DMS 273 (cell line): ENCODE results near the gene RALGDS.
A peak's percentile ranks its signal among the peaks of the same experiment; 100 is the strongest.
"Not testable (repeated sequence)": the region's sequence is repeated elsewhere in the genome, so short reads cannot be mapped to it uniquely, and the experiment has no call there.

Experiments
- DNase-seq: peaks from one replicate; lab custom pipeline; 2025; ENCODE audit not compliant: unreplicated experiment; lab: John Stamatoyannopoulos, UW

Gene RALGDS

DNA sequence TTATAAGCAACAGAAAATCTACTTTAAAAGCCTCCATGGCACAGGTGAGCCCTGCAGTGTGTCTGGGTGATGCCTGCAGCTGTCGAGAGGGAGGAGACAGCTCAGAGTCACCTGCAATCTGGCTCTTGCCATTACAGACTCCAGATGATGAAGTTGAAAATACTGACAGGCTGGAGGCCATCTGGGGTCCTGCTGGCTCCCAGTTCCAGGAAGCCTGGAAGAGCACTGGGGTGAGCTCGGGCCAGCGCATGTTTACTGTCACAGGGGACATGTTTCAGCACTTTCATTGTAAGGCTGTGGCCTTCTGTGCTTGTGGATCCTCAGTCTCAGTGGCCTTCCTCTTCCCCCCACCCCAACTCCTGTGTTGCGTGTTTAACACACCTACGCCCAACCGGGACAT is 30.9 kb downstream of the RALGDS start:
- peak; percentile 91 for DNase-seq

DNA sequence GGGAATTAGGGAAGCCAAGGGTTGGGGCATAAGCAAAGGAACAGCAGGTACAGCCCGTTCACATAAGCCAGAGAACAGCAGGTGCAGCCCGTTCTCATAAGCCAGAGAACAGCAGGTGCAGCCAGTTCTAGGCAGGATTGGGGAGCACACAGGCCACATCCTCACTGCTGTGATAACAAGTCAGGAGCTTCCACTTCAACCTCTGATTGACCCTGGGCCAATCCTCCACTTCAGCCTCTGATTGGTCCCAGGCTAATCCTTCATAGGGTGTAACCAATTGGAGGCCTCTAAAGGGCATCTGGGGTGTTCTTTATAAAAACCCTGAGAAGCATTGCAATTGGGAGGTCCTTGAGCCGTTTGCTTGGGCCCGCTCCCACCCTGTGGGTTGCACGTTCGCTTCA is 31.8 kb downstream of the RALGDS start:
- peak; percentile 73 for DNase-seq

DNA sequence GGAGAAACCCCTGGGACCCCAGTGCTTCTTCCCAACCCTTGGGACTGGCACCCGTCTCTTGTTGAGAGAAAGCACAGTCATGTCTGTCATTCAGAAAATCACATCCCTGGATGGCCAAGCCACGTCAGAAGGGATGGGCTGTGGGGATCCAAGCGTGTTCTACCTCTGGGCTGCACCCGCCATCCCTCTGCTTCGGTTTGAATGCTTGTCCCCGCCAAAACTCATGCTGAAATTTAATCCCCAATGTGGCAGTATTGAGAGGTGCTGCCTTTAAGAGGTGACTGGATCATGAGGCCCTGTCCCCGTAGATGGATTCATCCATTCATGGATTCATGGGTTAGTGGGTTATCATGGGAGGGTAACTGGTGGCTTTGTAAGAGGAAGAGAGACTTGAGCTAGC is 32.3 kb downstream of the RALGDS start:
- no peak for DNase-seq

DNA sequence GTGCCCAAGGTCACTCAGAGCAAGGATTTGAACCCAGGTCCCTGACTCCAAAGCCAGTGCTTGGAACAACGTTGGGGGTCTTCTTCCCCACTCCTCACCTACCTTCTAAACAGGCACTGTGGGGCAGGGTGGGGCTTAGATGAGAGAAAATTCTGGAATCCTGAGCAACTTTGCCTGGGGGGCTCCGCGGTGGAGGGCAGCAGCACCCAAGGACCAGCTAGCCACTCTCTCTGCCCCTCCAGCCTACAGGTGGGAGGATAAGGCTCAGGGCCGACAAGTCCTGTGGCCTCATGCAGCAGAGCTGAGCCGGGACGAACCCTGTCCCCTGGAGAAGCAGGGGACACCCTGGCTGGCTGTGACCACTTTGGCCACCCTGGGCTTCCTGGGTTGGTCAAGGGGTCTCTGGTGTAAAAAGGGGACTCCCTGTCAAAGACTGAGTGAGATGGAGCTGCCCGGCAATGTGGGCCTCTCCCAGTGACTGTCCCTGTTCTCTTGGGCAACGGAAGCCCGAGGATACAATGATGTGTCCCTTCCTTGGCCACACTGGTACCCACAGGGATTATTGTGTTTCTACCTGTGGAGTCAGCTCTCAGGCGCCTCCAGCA is 32.8 kb downstream of the RALGDS start:
- no peak for DNase-seq

DNA sequence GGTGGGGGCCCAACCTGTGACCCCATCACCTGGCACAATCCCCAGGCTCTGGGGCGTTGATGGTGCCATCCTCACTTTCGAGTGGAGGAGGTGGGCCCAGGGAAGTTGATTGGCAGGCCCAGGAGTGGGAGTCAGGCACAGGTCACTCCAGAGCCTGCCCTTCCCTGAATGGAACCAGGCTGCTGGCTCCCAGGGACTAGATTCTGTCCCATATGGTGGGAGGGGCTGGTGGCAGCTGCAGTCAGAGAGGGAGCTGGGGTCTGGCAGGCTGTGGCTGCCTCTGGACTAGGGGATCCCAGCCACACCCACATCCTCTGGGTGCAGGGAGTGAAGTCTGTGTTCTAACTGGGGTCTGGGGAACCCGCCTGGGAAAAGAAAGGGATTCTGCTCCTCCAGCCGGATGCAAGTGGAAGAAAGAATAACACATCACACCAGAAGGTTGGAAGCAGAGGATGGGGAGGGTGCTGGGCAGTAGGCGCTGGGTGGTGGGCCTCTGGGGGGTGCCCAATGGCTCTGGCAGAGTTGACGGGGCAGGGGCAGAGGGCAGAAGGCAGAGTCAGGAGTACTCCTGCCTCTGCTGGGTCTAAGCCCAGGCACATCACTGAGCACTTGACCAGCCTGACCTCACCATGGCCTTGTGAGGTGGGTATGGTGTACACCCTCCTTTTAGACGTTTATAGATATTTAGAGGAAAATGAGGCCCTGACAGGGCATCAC is 33.5 kb downstream of the RALGDS start:
- peak; percentile 58 for DNase-seq

DNA sequence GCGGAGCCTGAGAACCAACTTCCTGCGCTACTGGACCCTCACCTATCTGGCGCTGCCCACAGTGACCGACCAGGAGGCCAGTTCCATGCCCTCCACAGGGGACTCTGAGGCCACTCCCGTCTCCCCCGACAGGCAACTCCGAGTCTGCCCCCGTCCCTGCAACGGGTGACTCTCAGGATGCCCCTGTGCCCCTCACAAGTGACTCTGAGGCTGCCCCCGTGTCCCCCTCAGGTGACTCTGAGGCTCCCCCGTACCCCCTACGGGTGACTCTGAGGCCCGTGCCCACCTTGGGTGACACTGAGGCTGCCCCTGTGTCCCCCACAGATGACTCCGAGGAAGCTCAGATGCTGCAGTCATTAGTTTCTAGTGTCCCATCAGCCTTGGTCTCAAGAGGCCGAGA is 34.1 kb downstream of the RALGDS start:
- DNase-seq, result no peak

DNA sequence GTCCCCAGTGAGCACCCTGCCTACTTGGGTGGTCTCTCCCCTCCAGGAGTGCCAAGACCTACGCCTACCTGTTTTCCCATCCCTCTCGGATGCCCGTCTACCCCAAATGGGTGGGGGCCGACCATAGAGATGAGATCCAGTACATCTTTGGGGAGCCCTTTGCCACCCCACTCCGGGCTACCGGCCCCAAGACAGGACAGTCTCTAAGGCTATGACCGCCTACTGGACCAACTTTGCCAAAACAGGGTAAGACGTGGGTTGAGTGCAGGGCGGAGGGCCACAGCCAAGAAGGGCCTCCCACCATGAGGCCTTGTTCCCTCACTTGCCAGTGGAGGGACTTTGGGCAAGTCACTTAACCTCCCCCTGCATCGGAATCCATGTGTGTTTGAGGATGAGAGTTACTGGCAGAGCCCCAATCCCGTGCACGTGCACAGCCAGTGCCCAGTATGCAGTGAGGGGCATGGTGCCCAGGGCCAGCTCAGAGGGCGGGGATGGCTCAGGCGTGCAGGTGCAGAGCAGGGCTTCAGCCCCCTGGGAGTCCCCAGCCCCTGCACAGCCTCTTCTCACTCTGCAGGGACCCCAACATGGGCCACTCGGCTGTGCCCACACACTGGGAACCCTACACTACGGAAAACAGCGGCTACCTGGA is 34.7 kb downstream of the RALGDS start:
- DNase-seq, result not testable (repeated sequence)

DNA sequence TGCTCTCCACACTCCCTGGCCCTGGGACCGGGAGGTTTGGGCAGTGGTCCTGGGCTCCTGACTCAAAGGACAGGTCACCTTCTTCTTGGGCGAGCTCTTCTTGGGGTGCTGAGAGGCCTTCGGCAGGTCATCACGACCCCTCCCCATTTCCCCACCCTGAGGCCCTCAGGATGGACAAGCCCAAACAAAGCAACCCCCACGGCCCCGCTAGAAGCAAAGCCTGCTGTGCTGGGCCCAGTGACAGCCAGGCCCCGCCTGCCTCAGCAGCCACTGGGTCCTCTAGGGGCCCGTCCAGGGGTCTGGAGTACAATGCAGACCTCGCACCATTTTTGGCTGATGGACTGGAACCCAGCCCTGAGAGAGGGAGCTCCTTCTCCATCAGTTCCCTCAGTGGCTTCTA is 37.4 kb downstream of the RALGDS start:
- not testable (repeated sequence) for DNase-seq

DNA sequence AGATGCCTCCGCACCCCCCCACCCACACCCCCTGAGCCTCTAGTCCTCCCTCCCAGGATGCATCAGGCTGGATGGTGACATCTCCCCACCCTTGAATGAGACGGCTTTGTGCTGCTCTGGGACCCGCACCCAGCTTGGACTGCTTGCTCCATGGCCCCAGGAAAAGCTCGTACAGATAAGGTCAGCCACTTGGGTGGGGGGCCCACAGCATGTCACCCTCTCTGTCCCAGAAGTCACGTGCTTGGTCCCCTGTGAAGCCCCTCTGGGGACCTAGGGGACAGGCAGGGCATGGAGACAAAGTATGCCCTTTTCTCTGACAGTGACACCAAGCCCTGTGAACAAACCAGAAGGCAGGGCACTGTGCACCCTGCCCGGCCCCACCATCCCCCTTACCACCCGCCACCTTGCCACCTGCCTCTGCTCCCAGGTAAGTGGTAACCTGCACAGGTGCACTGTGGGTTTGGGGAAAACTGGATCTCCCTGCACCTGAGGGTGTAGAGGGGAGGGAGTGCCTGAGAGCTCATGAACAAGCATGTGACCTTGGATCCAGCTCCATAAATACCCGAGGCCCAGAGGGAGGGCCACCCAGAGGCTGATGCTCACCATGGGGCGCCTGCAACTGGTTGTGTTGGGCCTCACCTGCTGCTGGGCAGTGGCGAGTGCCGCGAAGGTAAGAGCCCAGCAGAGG is 38.9 kb downstream of the RALGDS start:
- not testable (repeated sequence) for DNase-seq

DNA sequence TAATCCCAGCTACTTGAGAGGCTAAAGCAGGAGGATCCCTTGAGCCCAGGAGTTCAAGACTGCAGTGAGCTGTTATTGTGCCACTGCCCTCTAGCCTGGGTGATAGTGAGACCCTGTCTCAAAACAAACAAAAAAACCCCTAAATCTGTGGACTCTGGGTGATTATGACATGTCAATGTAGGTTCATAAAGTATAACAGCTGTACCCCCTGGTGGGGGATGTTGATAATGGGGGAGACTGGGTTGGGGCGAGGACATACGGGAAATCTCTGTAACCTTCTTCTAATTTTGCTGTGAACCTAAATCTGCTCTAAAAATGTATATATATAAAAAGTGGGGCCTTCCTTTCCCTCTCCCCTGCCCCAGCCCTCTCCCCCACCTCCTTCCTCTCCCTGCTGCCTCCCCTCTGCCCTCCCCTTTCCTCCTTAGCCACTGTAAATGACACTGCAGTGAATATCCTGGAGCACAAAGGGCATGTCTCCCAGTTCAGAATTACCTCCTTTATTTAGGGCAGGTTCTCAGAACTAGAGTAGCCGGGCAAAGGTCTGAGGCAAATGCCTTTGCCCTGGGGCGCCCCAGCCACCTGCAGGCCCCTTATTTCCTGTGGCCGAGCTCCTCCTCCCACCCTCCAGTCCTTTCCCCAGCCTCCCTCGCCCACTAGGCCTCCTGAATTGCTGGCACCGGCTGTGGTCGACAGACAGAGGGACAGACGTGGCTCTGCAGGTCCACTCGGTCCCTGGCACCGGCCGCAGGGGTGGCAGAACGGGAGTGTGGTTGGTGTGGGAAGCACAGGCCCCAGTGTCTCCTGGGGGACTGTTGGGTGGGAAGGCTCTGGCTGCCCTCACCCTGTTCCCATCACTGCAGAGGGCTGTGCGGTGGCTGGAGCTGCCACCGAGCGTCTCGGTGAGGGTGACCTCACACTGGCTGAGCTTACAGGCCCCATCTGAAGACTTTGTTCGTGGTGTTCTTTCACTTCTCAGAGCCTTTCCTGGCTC is 40.0 kb downstream of the RALGDS start:
- not testable (repeated sequence) for DNase-seq

DNA sequence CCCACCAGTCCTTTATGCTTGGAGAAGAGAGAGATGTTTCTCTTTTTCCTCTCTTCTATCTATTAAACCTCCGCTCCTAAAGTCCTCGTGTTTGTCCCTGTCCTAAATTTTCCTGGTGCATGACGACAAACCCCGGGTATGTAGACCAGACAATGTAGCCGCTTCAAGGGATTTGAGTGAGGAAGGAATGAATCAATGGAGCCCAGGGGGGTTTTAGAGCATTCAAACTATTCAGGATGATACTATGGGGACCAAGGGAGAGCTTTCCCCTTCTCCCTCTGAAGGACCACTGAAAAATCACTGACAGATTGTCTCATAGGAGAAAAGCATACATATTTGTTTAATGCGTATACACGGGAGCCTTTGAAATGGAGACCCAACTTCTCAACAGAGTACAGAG is 40.9 kb downstream of the RALGDS start:
- no peak for DNase-seq

DNA sequence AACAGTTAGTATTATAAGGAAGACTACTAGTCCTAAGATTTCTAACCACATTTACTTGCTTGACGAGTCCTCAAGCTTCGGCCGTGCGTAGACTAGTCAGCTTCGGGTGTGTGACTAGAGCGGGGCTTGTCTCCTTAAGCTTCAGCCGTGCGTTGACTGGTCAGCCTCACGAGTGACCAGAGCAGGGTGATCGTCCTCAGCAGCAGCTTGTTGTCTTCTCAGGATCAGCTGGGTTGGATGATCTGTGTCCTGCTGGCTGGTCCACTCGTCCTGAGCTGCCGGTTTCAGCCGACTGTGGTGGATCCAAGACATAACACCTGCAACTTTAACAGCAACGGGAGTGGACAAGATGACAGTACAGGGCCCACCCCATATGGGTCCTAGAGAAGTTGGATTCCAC is 42.6 kb downstream of the RALGDS start:
- no peak for DNase-seq

DNA sequence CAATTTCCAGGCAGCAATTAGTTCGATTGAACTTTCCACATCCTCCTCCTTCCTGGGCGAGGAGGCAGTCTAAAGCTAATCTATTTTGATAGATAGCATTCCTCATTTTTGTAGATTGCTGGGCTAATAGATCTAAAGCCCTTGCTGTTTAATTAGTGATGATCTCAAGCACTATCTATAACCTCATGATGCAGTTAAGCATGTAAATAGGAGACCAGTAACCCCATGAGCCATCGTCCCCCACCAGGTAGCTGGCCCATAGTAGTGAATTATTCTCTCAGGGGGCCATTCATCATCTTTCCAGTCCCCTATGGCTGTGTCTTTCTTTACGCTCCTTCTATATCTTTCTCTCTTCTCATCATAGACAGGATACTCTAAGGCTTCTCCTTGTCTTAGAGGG is 44.3 kb downstream of the RALGDS start:
- no peak for DNase-seq

DNA sequence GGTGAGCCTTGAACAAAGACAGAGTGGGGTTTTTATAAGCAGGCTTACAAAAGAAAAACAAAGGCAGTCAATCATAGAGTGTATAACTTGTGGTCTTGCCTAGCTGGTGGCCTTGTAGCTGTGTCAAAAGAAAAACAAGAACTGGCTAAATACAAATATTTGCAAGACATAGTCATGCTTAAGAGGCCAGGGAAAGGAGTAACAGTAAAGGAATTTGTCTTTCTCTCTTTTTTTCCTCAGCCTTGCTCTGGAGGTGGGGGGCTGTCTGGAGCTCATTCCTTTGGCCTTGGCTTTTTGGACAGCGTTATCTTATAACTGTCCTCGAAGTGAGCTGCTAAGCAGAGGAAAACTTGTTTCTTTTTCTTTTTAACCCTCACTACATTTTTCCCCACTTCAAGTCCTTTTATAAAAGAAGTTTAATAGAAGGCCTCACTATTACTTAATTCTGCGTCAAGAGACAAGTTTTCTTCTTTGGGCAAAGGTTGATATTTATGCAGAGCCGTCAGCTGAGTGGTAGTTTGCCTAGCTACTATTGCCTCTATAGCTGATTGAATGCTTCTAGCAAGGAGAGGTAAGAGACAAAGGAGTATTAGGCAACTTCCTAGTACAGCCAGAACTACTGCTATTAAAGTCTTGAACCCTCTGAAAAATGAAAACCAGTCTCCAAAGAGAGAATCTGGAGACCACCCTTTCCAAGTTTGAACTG is 45.0 kb downstream of the RALGDS start:
- no peak for DNase-seq

DNA sequence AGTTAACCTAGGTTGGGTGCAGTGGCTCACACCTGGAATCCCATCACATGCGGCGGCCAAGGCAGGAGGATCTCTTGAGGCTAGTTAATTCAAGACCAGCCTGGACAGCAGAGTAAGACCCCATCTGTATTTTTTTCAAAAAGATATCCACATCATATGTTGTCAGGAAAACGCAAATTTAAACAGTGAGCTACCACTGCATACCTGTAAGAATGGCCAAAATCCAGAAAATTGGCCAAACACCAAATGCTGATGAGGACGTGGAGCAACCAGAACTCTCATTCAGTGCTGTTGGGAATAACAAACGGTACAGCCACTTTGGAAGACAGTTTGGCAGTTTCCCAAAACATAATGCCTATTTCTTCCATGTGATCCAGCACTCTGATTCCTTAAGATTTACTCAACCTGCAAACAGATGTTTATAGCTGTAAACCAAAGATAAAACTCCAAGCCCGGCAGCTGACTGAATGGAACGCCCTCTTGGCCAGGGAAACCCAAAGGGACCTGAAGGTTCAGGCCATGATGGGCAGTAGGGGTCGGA is 46.9 kb downstream of the RALGDS start:
- DNase-seq, result peak; percentile 45

DNA sequence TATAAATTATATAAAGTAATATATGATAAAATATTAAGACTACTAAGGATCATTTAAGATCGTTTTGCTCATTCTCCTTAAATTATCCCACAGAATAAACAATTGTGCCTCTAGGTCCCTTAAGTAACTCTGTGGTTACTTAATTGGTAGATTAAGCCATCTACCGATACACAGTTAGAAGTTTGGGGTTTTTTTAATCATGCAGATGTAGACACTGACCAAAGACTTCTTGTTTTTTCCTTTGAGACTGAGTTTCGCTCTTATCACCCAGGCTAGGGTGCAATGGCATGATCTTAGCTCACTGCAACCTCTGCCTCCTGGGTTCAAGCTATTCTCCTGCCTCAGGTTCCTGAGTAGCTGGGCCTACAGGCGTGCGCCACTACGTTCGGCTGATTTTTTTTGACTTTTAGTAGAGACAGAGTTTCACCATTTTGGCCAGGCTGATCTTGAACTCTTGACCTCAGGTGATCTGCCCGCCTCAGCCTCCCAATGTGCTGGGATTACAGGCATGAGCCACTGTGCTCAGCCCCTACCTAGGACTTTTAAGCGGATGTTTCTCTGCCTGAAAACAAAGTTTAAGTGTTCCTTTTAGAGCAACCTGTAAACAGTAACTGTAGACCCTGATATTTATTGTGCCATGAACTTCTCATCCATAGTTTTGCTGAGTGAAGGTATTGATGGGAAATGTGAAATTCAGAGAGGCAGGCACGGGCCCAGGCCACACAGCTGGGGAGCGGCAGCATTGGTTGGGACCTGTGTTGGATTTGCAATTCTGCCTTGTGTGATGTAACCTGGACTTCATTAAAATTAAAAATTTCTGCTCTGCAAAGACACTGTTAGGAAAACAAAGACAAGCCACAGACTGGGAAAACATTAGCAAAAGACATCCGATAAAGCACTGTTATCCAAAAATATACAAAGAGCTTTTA is 47.7 kb downstream of the RALGDS start:
- no peak for DNase-seq

DNA sequence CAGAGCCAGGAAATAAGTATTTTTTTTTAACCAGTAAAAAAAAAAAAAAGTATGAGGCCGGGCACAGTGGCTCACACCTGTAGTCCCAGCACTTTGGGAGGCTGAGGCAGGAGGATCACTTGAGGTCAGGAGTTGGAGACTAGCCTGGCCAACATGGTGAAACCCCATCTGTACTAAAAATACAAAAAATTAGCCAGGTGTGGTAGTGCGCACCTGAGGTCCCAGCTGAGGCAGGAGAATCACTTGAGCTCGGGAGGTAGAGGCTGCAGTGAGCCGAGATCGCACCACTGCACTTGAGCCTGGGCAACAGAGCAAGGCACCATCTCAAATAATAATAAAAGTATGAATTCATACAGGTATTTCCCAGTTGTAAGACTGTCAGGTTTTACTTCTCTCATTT is 48.8 kb downstream of the RALGDS start:
- DNase-seq, result not testable (repeated sequence)

DNA sequence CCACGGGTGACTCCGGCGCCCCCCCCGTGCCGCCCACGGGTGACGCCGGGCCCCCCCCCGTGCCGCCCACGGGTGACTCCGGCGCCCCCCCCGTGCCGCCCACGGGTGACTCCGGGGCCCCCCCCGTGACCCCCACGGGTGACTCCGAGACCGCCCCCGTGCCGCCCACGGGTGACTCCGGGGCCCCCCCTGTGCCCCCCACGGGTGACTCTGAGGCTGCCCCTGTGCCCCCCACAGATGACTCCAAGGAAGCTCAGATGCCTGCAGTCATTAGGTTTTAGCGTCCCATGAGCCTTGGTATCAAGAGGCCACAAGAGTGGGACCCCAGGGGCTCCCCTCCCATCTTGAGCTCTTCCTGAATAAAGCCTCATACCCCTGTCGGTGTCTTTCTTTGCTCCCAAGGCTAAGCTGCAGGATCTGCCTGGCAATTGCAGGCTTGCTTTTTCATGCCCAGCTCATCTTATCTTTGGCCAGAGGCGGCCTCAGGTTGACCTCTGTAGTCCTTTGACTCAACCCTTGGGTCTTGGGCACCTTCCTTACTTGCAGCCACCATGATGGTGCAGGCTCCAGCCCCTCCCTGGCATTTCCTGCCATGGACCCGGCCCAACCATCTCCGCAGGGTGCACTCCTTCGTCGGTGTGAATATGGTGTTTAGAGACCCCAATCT is 49.4 kb downstream of the RALGDS start:
- no peak for DNase-seq
